H9 (cell line): ENCODE measurements around the gene CALR. TPM values are rescaled to one million over a fixed set of nuclear protein-coding genes. Genes with fewer than 3 reads are reported as not detected.
"Not testable (repeated sequence)": the region's sequence is repeated elsewhere in the genome, so short reads cannot be mapped to it uniquely, and the experiment has no call there.

Experiments used
- DNase-seq: peaks from one replicate; pipeline ENCODE4 v3.0.0-alpha.2; 2017
- H2AFZ ChIP-seq: one replicate; pipeline ENCODE4 v1.6.1; 2013; ENCODE audit warnings: mild to moderate bottlenecking, low read length, control low read depth, moderate library complexity
- H2AK5ac ChIP-seq: 2 replicates; pipeline ENCODE4 v1.6.1; 2013; ENCODE audit warnings: low read length, control low read depth, mixed read lengths; ENCODE audit not compliant: insufficient read length
- H2BK120ac ChIP-seq: one replicate; pipeline ENCODE4 v1.6.1; 2013; ENCODE audit warnings: low read depth, mild to moderate bottlenecking, low read length, control low read depth, inconsistent platforms; ENCODE audit not compliant: poor library complexity, severe bottlenecking
- H2BK12ac ChIP-seq: 2 replicates; pipeline ENCODE4 v1.6.1; 2013; ENCODE audit warnings: low read length, control low read depth, mixed read lengths, low read depth; ENCODE audit not compliant: insufficient read length
- H2BK15ac ChIP-seq: 2 replicates; pipeline ENCODE4 v1.6.1; 2013; ENCODE audit warnings: low read depth, low read length, control low read depth
- H2BK20ac ChIP-seq: one replicate; pipeline ENCODE4 v1.6.1; 2013; ENCODE audit warnings: low read depth, mild to moderate bottlenecking, low read length, control low read depth, inconsistent platforms; ENCODE audit not compliant: poor library complexity, severe bottlenecking
- H2BK5ac ChIP-seq: 2 replicates; pipeline ENCODE4 v1.6.1; 2013; ENCODE audit warnings: low read length, control low read depth, mixed read lengths; ENCODE audit not compliant: insufficient read length
- H3K14ac ChIP-seq: 2 replicates; pipeline ENCODE4 v1.6.1; 2013; ENCODE audit warnings: low read length, control low read depth; ENCODE audit not compliant: insufficient read depth
- H3K18ac ChIP-seq: 2 replicates; pipeline ENCODE4 v1.6.1; 2013; ENCODE audit warnings: low read depth, mild to moderate bottlenecking, mixed read lengths, low read length, control low read depth; ENCODE audit not compliant: insufficient read length
- H3K23ac ChIP-seq: 2 replicates; pipeline ENCODE4 v1.6.1; 2013; ENCODE audit warnings: low read length, control low read depth, mixed read lengths, low read depth; ENCODE audit not compliant: insufficient read length
- H3K23me2 ChIP-seq: 2 replicates; pipeline ENCODE4 v1.6.1; 2013; ENCODE audit warnings: low read depth, mild to moderate bottlenecking, mixed read lengths, low read length, control low read depth; ENCODE audit not compliant: insufficient read length, poor library complexity, severe bottlenecking
- H3K27ac ChIP-seq: 2 replicates; pipeline ENCODE4 v1.5.1; 2013; ENCODE audit warnings: low read length, control low read depth, mixed read lengths, low read depth; ENCODE audit not compliant: insufficient read length
- H3K27me3 ChIP-seq: 2 replicates; pipeline ENCODE4 v1.6.1; 2013; ENCODE audit warnings: low read length, control low read depth, inconsistent platforms; ENCODE audit not compliant: insufficient read depth
- H3K4ac ChIP-seq: 2 replicates; pipeline ENCODE4 v1.6.1; 2013; ENCODE audit warnings: low read depth, mild to moderate bottlenecking, control low read depth, inconsistent platforms, low read length, moderate library complexity
- H3K4me1 ChIP-seq: 2 replicates; pipeline ENCODE4 v1.6.1; 2013; ENCODE audit warnings: low read length, control low read depth, inconsistent platforms; ENCODE audit not compliant: insufficient read depth
- H3K4me2 ChIP-seq: 2 replicates; pipeline ENCODE4 v1.6.1; 2013; ENCODE audit warnings: low read length, control low read depth, mixed read lengths; ENCODE audit not compliant: insufficient read length, insufficient read depth
- H3K56ac ChIP-seq: 2 replicates; pipeline ENCODE4 v1.6.1; 2013; ENCODE audit warnings: low read depth, mild to moderate bottlenecking, mixed read lengths, low read length, control low read depth; ENCODE audit not compliant: insufficient read length
- H3K79me1 ChIP-seq: 2 replicates; pipeline ENCODE4 v1.6.1; 2013; ENCODE audit warnings: low read depth, mild to moderate bottlenecking, moderate library complexity, low read length, control low read depth, inconsistent platforms; ENCODE audit not compliant: insufficient read depth, poor library complexity, severe bottlenecking
- H3K79me2 ChIP-seq: 2 replicates; pipeline ENCODE4 v1.6.1; 2013; ENCODE audit warnings: low read length, control low read depth, inconsistent platforms; ENCODE audit not compliant: insufficient read depth
- H3K9ac ChIP-seq: 2 replicates; pipeline ENCODE4 v1.6.1; 2013; ENCODE audit warnings: low read length, control low read depth, mixed read lengths; ENCODE audit not compliant: insufficient read length; ENCODE audit errors: extremely low read depth
- H3K9me3 ChIP-seq: one replicate; pipeline ENCODE4 v1.6.1; 2013; ENCODE audit warnings: low read depth, low read length, inconsistent platforms; ENCODE audit not compliant: control insufficient read depth
- H3T11ph ChIP-seq: one replicate; pipeline ENCODE4 v1.6.1; 2013; ENCODE audit warnings: mild to moderate bottlenecking, low read length, control low read depth, inconsistent platforms
- H4K20me1 ChIP-seq: one replicate; pipeline ENCODE4 v1.6.1; 2013; ENCODE audit not compliant: control insufficient read depth, insufficient read length, insufficient read depth
- H4K5ac ChIP-seq: 2 replicates; pipeline ENCODE4 v1.6.1; 2013; ENCODE audit warnings: low read depth, mild to moderate bottlenecking, mixed read lengths, low read length, control low read depth; ENCODE audit not compliant: insufficient read length
- H4K8ac ChIP-seq: replicated peaks from 2 replicates; pipeline ENCODE4 v1.6.1; 2013; ENCODE audit warnings: low read length, control low read depth, mixed read lengths, low read depth; ENCODE audit not compliant: insufficient read length
- H4K91ac ChIP-seq: 2 replicates; pipeline ENCODE4 v1.6.1; 2013; ENCODE audit warnings: low read depth, mild to moderate bottlenecking, moderate library complexity, mixed read lengths, low read length, control low read depth; ENCODE audit not compliant: insufficient read length
- H3K27ac Mint-ChIP-seq, 3 experiments: 2 replicates in 2 of 3; 3 replicates in 1 of 3; pipeline ENCODE4 v1.8.0; 2020 to 2021; ENCODE audit warnings: mixed read lengths in 3 of 3, mild to moderate bottlenecking in 1 of 3, moderate library complexity in 1 of 3
- H3K27me3 Mint-ChIP-seq: 2 replicates; pipeline ENCODE4 v1.8.0; 2021; ENCODE audit warnings: low read depth, mild to moderate bottlenecking, moderate library complexity, mixed read lengths
- H3K36me3 Mint-ChIP-seq, 3 experiments: 2 replicates in 2 of 3; 3 replicates in 1 of 3; pipeline ENCODE4 v1.8.0; 2020 to 2021; ENCODE audit warnings: low read depth in 3 of 3, mixed read lengths in 3 of 3; ENCODE audit not compliant: insufficient read depth in 1 of 3
- H3K4me1 Mint-ChIP-seq, 2 experiments: 2 replicates each; pipeline ENCODE4 v1.8.0; 2020; ENCODE audit warnings: mixed read lengths in 2 of 2
- H3K4me3 Mint-ChIP-seq, 2 experiments: 2 replicates in 1 of 2; 3 replicates in 1 of 2; pipeline ENCODE4 v1.8.0; 2020 to 2021; ENCODE audit warnings: mild to moderate bottlenecking in 2 of 2, mixed read lengths in 2 of 2, moderate library complexity in 1 of 2
- H3K9me3 Mint-ChIP-seq, 2 experiments: 2 replicates in 1 of 2; 3 replicates in 1 of 2; pipeline ENCODE4 v1.8.0; 2020; ENCODE audit warnings: mild to moderate bottlenecking in 2 of 2, mixed read lengths in 2 of 2, moderate library complexity in 1 of 2
- WGBS: extraction: QIAGEN DNeasy Blood & Tissue Kit; methylation state at CpG from one replicate; pipeline ENCODE4 v1.1.7; 2013; ENCODE audit warnings: missing lambda C conversion rate, low lambda C conversion rate, mixed read lengths; ENCODE audit not compliant: insufficient read length; ENCODE audit errors: extremely low coverage; 5-methylcytosine and 5-hydroxymethylcytosine counted together
- total RNA-seq: library from RNA; stranded (reverse); gene quantifications from 2 replicates; pipeline ENCODE4 v1.2.1, GENCODE V29; 2021
- TF ChIP-seq, protein P1 (sequence below): fragments of 200-600 bp; sonication (generic); conservative IDR thresholded peaks from 3 replicates; pipeline ENCODE4 v1.8.0; 2021; ENCODE audit warnings: antibody characterized with exemption, mild to moderate bottlenecking

The CALR gene
- total RNA-seq, 1 experiment from 2014 or later: 887 TPM

GRCh38 chr19:12954612-12954962, 16.2 kb downstream of the CALR start:
- Mint-ChIP-seq H3K27me3 (no peaks in the 10 kb centered on the region; the same call in 1 of the 2 replicates), H3K36me3 (peaks cover 32 to 60% (median 58%) of the 10 kb centered on the region in 3 experiments), H3K4me3 (peak overlapping the region; percentile 30 to 88; a peak in 3 of 5 replicates), H3K4me1 (peaks cover 21 to 34% of the 10 kb centered on the region in 2 experiments), H3K9me3 (no peaks in the 10 kb centered on the region; a peak in 1 of 5 replicates), H3K27ac (peak overlapping the region in 2 of 3 experiments; percentile 68 to 92; a peak in 4 of 7 replicates)
- no peak overlapping the region for H3K23ac ChIP-seq
- no peak overlapping the region for H3K9ac ChIP-seq
- H2AFZ ChIP-seq: no peak overlapping the region
- no peak overlapping the region for H2AK5ac ChIP-seq
- no peak overlapping the region for H3K4ac ChIP-seq
- no peak for DNase-seq
- peaks cover 7% of the 10 kb centered on the region; the same call in 1 of the 2 replicates for H3K79me2 ChIP-seq
- TF ChIP-seq, protein P1, sequence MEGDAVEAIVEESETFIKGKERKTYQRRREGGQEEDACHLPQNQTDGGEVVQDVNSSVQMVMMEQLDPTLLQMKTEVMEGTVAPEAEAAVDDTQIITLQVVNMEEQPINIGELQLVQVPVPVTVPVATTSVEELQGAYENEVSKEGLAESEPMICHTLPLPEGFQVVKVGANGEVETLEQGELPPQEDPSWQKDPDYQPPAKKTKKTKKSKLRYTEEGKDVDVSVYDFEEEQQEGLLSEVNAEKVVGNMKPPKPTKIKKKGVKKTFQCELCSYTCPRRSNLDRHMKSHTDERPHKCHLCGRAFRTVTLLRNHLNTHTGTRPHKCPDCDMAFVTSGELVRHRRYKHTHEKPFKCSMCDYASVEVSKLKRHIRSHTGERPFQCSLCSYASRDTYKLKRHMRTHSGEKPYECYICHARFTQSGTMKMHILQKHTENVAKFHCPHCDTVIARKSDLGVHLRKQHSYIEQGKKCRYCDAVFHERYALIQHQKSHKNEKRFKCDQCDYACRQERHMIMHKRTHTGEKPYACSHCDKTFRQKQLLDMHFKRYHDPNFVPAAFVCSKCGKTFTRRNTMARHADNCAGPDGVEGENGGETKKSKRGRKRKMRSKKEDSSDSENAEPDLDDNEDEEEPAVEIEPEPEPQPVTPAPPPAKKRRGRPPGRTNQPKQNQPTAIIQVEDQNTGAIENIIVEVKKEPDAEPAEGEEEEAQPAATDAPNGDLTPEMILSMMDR: no peak
- H4K8ac ChIP-seq: no peak overlapping the region
- no peak overlapping the region for H2BK12ac ChIP-seq
- no peak overlapping the region for H3K18ac ChIP-seq
- no peaks in the 10 kb centered on the region; the same call in 1 of the 2 replicates for H3K4me1 ChIP-seq
- no peak overlapping the region for H2BK15ac ChIP-seq
- peaks cover 5% of the 10 kb centered on the region for H3K79me1 ChIP-seq
- no peak overlapping the region for H2BK120ac ChIP-seq
- H3K9me3 ChIP-seq: no peaks in the 10 kb centered on the region
- H4K5ac ChIP-seq: no peak overlapping the region
- no peak overlapping the region for H3K56ac ChIP-seq
- H3K14ac ChIP-seq: no peak overlapping the region
- H3K27me3 ChIP-seq: no peaks in the 10 kb centered on the region
- no peak overlapping the region for H2BK5ac ChIP-seq
- no CpG with 5 or more reads among the region's 1 CpG for WGBS
- no peak overlapping the region for H4K91ac ChIP-seq
- no peak overlapping the region for H3K27ac ChIP-seq
- no peak overlapping the region for H2BK20ac ChIP-seq
- no peaks in the 10 kb centered on the region for H4K20me1 ChIP-seq
- H3T11ph ChIP-seq: no peak overlapping the region
- H3K4me2 ChIP-seq: no peak overlapping the region
- peaks cover 3% of the 10 kb centered on the region for H3K23me2 ChIP-seq

GRCh38 chr19:12955575-12955974, 17.2 kb downstream of the CALR start:
- H2BK12ac ChIP-seq, H4K20me1 ChIP-seq, H3K9me3 ChIP-seq, H3T11ph ChIP-seq, H2BK5ac ChIP-seq, H2AFZ ChIP-seq, H3K4ac ChIP-seq, H4K91ac ChIP-seq, H3K27me3 ChIP-seq, H2BK20ac ChIP-seq, H4K5ac ChIP-seq, H3K9ac ChIP-seq, H3K18ac ChIP-seq, H3K27ac ChIP-seq, H3K79me1 ChIP-seq, H2BK15ac ChIP-seq, H3K14ac ChIP-seq, H3K79me2 ChIP-seq, H3K23me2 ChIP-seq, H3K4me1 ChIP-seq, H4K8ac ChIP-seq, H2AK5ac ChIP-seq, H3K56ac ChIP-seq, H2BK120ac ChIP-seq, H3K9me3 Mint-ChIP-seq, H3K23ac ChIP-seq, DNase-seq, H3K27me3 Mint-ChIP-seq: not testable (repeated sequence)
- H3K4me3 Mint-ChIP-seq: peak overlapping the region; percentile 88 to 94
- H3K36me3 Mint-ChIP-seq: peaks cover 25 to 50% (median 48%) of the 10 kb centered on the region in 3 experiments
- no CpG with 5 or more reads among the region's 9 CpGs for WGBS
- peak overlapping the region in 2 of 3 experiments; percentile 52 to 74; a peak in 5 of 7 replicates for H3K27ac Mint-ChIP-seq
- peak overlapping the region; percentile 52 for H3K4me2 ChIP-seq
- peaks cover 21 to 34% of the 10 kb centered on the region in 2 experiments for H3K4me1 Mint-ChIP-seq
